Measurements from ENCODE around the gene RAD51B.

The RAD51B gene

GRCh38 chr14:68363843-68364767, 544.5 kb downstream of the RAD51B start:
- no peak for DNase-seq (ENCODE audit: low read depth)

- no peak for DNase-seq (ENCODE audit: low read depth)
Observed at GRCh38 chr14:68364792-68365192, 545.2 kb downstream of the RAD51B start.

- DNase-seq (ENCODE audit: low read depth) = no peak
Observed at GRCh38 chr14:68365228-68365627, 545.6 kb downstream of the RAD51B start.

- no peak for DNase-seq (ENCODE audit: low read depth)
Observed at GRCh38 chr14:68366656-68367055, 547.1 kb downstream of the RAD51B start.

GRCh38 chr14:68367536-68367935, 548.0 kb downstream of the RAD51B start:
- DNase-seq (ENCODE audit: low read depth) = no peak

- DNase-seq (ENCODE audit: low read depth) = no peak
Observed at GRCh38 chr14:68368850-68369249, 549.3 kb downstream of the RAD51B start.

- no peak for DNase-seq (ENCODE audit: low read depth)
Observed at GRCh38 chr14:68369281-68370056, 549.9 kb downstream of the RAD51B start.

GRCh38 chr14:68370057-68370360, 550.4 kb downstream of the RAD51B start:
- no peak for DNase-seq (ENCODE audit: low read depth)

- no peak for DNase-seq (ENCODE audit: low read depth)
Observed at GRCh38 chr14:68372368-68372767, 552.8 kb downstream of the RAD51B start.

GRCh38 chr14:68373124-68373646, 553.6 kb downstream of the RAD51B start:
- DNase-seq (ENCODE audit: low read depth) = no peak

- no peak for DNase-seq (ENCODE audit: low read depth)
Observed at GRCh38 chr14:68373847-68374444, 554.4 kb downstream of the RAD51B start.

GRCh38 chr14:68374682-68375081, 555.1 kb downstream of the RAD51B start:
- no peak for DNase-seq (ENCODE audit: low read depth)

- no peak for DNase-seq (ENCODE audit: low read depth)
Observed at GRCh38 chr14:68375376-68375775, 555.8 kb downstream of the RAD51B start.

GRCh38 chr14:68376067-68376779, 556.6 kb downstream of the RAD51B start:
- DNase-seq (ENCODE audit: low read depth) = no peak

GRCh38 chr14:68377006-68377405, 557.4 kb downstream of the RAD51B start:
- DNase-seq (ENCODE audit: low read depth) = no peak

- DNase-seq (ENCODE audit: low read depth) = no peak
Observed at GRCh38 chr14:68377459-68377858, 557.9 kb downstream of the RAD51B start.

- no peak for DNase-seq (ENCODE audit: low read depth)
Observed at GRCh38 chr14:68379510-68380328, 560.1 kb downstream of the RAD51B start.

GRCh38 chr14:68380329-68380741, 560.8 kb downstream of the RAD51B start:
- DNase-seq (ENCODE audit: low read depth) = no peak

- DNase-seq (ENCODE audit: low read depth) = no peak
Observed at GRCh38 chr14:68384335-68384734, 564.8 kb downstream of the RAD51B start.

GRCh38 chr14:68384881-68385280, 565.3 kb downstream of the RAD51B start:
- no peak for DNase-seq (ENCODE audit: low read depth)

- DNase-seq (ENCODE audit: low read depth) = no peak
Observed at GRCh38 chr14:68386446-68386845, 566.9 kb downstream of the RAD51B start.
